Measurements from ENCODE around the gene CAMTA1.

Gene CAMTA1

DNA sequence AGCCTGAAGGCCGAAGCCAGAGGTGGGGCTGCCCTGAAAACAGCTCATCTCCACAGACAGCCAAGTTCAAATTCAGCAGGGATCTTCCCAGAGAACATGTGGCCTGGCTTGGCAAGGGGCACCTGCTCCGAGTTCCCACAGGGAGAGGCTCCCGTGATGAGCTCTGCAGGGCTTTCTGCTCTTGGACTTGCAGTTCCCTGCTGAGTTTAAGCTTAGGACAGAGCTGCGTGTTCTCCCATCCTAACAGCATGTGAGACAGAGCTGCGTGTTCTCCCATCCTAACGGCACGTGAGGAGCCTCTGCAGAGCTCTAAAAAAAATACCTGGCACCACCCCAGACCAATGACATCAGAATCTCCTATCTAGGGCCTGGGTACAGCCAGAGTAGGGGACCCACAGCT, 872.8 kb downstream of the CAMTA1 start:
- no peak for DNase-seq (ENCODE audit: low read depth)

DNA sequence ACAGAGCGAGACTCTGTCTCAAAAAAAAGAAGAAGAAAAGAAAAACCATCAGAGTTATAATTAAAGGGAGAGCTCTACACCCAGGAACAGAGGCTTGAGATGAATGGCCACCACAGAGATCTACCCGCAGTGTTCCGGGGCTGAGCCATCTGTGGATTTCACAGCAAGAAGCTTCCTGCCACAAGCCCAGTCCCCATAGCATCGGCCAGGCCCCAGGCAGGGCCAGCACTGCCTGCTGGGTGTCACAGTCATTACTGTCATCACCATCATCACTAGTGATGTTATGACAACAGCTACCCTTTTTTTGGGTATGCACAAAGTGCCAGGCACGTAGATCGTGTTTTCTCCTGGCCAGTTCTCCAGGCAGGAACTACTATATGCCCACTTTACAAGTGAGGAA, 874.3 kb downstream of the CAMTA1 start:
- DNase-seq (ENCODE audit: low read depth) = no peak

DNA sequence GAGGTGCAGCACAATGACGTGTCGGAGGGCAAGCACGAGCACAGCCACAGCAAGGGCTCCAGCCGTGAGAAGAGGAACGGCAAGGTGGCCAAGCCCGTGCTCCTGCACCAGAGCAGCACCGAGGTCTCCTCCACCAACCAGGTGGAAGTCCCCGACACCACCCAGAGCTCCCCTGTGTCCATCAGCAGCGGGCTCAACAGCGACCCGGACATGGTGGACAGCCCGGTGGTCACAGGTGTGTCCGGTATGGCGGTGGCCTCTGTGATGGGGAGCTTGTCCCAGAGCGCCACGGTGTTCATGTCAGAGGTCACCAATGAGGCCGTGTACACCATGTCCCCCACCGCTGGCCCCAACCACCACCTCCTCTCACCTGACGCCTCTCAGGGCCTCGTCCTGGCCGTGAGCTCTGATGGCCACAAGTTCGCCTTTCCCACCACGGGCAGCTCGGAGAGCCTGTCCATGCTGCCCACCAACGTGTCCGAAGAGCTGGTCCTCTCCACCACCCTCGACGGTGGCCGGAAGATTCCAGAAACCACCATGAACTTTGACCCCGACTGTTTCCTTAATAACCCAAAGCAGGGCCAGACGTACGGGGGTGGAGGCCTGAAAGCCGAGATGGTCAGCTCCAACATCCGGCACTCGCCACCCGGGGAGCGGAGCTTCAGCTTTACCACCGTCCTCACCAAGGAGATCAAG, 878.3 kb downstream of the CAMTA1 start:
- DNase-seq (ENCODE audit: low read depth) = no peak

DNA sequence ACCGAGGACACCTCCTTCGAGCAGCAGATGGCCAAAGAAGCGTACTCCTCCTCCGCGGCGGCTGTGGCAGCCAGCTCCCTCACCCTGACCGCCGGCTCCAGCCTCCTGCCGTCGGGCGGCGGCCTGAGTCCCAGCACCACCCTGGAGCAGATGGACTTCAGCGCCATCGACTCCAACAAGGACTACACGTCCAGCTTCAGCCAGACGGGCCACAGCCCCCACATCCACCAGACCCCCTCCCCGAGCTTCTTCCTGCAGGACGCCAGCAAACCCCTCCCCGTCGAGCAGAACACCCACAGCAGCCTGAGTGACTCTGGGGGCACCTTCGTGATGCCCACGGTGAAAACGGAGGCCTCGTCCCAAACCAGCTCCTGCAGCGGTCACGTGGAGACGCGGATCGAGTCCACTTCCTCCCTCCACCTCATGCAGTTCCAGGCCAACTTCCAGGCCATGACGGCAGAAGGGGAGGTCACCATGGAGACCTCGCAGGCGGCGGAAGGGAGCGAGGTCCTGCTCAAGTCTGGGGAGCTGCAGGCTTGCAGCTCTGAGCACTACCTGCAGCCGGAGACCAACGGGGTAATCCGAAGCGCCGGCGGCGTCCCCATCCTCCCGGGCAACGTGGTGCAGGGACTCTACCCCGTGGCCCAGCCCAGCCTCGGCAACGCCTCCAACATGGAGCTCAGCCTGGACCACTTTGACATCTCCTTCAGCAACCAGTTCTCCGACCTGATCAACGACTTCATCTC, 879.1 kb downstream of the CAMTA1 start:
- DNase-seq (ENCODE audit: low read depth) = no peak

DNA sequence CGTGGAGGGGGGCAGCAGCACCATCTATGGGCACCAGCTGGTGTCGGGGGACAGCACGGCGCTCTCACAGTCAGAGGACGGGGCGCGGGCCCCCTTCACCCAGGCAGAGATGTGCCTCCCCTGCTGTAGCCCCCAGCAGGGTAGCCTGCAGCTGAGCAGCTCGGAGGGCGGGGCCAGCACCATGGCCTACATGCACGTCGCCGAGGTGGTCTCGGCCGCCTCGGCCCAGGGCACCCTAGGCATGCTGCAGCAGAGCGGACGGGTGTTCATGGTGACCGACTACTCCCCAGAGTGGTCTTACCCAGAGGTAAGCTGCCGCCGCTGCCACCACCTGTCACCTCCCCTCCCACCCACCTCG, 879.6 kb downstream of the CAMTA1 start:
- DNase-seq (ENCODE audit: low read depth) = no peak

DNA sequence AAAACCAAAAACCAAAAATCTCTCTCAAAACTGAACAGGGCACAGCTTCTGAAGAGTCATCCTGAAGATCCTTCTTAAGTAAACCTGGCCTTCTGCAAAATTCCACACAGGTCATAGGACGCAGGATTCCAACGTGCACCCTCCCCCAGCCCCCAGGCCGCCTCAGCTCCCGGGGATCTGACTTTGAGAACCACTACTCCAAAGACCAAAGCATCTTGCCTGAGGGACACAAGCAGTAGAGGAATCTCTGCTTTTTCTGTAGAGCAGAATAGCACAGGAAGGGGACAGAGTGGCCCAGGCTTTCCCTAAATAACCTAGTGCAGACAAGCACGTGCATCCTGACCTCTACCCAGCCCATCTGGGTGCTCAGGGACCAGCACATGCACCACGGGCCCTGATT, 881.0 kb downstream of the CAMTA1 start:
- no peak for DNase-seq (ENCODE audit: low read depth)

DNA sequence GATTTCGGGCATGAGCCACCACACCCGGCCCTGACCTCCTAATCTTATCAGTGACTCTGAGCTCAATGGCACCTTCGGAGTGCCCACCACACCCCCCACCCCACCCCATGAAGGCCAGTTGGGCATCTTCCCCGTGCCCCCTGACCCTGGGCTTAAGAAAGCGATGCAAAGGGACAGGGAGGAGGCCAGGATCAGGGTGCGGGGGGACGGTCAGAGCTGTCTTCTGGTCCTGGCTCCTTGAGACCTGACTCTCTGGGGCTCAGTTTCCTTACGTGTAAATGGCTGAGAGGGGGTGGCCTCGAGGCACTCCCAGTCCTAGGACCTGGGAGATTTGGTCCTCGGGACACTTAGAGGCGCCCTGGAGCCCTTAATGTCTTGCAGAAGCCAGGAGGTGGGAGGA, 881.9 kb downstream of the CAMTA1 start:
- no peak for DNase-seq (ENCODE audit: low read depth)

DNA sequence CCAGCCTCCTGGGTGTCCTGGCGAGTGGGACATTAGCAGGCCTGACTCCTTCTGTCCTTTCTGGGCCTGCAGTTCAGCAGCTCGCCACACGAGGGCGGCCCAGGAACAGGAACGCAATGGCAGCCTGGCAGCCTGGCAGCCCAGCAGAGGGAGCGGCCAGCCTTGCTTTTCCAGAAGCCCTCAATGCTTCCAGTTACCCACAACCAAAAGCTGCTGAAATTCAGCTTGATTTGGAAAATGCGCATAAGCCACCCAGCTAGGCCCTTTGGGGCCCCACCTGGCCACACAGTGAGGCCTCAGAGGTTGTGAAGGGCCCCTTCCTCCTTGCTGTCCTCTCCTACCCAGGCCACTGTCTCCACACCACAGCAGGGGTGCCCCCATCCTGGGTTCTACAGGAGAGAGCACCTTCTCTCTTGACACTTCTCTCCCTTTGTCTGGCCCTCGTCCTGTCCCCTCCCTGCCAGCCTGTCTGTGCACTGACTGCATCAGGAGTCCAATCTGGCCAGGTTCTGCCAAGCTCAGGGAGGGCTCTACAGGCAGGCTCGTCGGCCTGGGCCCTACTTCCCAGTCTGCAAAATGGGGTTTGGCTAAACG, 882.5 kb downstream of the CAMTA1 start:
- peak; percentile 81 for DNase-seq (ENCODE audit: low read depth)

DNA sequence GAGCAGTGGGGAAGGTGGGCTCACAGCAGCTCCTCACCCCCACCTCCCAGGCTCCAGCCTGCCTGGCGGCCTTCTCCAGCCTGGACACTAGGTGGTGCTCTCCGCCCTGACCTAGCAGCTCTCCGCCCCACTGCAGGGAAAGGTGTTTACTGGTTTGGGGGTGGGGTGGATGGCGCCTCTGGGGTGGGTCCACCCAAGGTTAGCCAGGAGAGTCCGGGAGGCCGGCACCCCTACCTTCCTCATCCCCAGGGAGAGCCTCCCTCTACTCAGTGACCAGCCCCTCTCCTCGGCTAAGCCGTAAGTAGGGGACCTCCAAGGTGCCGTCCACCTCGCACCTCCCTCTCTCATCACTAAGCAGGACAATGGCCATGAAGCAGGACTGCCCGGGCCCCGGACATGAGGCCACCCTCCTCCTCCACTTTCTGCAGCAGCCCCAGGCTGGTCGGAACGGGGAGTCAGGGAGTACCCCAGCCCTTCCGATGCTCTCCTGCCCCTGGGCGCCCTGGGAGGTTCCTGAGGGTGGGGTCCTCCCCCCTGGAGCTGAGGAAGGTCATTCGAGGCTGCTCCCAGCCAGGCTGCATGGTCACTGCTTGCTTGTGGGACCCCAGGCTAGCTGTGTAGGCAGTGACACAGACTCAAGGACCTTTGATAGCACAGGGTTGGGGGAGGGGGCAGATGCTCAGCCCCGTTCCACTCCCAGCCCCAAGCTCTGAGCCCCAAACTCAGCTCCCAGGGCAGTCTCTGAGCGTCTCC, 884.5 kb downstream of the CAMTA1 start:
- peak; percentile 52 for DNase-seq (ENCODE audit: low read depth)

DNA sequence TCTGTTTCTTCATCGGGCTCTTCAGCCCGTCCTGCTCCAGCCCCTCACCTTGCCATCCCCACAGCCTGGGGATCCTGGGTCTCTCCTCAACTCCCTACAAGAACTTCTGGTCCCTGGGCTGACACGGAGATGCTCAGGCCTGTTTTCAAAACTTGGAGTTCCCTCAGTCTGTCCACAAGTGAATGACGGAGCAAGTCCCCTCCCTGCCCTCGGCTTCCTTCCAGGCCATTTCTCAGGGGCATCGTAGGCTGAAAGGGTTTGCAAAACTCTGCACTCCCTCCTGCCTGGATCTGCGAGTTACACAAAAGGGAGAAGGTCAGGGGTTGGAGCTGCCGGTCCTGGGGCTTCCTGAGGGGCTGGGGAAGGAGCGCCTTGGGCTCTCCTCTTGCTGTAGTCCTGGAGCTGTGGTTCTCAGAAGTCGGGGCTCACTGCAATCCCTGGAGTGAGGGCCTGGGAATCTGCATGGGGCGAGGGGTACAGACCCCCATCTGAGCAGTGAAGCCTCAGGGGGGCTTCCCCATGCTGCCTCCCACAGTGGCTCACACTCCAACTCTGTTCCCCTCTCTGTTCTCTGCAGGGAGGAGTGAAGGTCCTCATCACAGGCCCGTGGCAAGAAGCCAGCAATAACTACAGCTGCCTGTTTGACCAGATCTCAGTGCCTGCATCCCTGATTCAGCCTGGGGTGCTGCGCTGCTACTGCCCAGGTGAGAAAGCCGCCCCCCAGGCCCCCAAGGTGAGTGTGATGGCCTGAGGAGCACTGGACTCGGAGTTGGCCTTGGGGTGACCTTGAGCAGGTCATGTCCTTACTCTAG, 885.3 kb downstream of the CAMTA1 start:
- no peak for DNase-seq (ENCODE audit: low read depth)

DNA sequence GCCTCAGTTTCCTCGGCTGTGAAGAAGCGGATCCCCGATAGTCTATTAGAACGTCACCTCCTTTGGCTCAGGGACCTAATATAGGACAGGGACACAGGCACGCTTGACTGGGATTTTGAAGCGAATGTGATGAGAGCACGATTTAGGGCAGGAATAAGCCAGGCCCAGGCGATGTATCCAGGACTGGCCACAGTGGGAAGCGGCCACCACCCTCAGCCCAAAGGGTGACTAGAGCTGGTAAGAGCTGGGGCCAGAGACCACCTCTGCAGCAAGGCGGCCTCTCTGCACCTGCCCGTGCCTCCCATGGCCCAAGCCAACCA, 885.9 kb downstream of the CAMTA1 start:
- no peak for DNase-seq (ENCODE audit: low read depth)

DNA sequence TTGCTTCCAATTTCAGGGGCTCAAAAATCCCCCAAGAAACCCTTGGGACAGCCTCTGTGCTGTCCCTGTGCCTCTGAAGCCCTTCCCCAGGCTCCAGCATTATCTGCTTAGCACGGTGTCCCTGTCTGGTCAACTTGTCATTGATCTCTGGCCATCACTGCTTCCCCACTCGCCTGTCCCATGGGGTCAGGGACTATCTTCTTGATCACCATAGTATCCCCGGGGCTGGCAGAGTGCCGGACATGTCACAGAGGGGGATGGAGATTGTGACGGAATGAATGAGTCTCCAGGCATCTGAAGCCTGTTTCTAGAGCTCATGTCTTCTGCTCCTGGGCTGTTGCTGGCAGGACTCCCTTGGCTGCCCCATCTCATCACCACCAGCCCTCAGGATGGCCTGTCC, 886.4 kb downstream of the CAMTA1 start:
- no peak for DNase-seq (ENCODE audit: low read depth)

DNA sequence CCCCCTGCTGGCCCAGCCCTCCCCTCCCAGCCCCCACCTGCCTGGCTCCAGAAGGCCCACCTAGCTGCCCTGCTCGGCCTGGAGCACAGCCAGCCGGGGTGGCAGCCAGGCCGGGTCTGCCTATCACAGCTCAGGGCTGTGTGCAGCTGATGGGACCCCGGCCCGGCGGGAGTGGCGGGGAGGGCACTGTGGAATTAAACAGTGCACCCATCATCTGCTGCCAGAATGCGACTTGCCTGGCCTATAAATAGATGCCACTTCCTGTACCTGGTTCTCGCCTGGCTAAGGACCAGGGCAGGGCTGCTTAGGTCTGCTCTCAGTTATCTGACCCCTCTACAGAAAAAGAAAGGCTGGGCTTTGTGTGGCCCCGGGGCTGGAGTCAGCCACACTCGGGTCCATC, 887.6 kb downstream of the CAMTA1 start:
- no peak for DNase-seq (ENCODE audit: low read depth)

DNA sequence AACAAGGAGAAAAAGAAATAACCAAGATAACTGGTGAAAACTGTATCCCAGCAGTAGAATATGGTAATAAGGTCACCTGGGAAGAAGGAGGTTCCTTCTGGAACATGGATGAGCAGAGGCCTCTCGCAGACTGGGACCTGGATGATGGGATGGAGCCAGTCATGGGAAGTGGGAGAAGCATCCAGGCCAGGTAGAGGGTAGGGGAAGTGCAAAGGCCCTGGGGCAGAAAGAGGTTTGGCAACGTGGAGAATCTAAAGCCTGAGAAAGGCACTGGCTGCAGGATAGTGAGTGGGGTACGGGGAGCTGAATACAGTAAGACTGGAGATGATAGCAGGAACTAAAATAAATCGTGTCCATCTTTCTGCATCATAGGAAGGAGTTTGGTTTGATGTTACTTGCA, 889.7 kb downstream of the CAMTA1 start:
- DNase-seq (ENCODE audit: low read depth) = no peak

DNA sequence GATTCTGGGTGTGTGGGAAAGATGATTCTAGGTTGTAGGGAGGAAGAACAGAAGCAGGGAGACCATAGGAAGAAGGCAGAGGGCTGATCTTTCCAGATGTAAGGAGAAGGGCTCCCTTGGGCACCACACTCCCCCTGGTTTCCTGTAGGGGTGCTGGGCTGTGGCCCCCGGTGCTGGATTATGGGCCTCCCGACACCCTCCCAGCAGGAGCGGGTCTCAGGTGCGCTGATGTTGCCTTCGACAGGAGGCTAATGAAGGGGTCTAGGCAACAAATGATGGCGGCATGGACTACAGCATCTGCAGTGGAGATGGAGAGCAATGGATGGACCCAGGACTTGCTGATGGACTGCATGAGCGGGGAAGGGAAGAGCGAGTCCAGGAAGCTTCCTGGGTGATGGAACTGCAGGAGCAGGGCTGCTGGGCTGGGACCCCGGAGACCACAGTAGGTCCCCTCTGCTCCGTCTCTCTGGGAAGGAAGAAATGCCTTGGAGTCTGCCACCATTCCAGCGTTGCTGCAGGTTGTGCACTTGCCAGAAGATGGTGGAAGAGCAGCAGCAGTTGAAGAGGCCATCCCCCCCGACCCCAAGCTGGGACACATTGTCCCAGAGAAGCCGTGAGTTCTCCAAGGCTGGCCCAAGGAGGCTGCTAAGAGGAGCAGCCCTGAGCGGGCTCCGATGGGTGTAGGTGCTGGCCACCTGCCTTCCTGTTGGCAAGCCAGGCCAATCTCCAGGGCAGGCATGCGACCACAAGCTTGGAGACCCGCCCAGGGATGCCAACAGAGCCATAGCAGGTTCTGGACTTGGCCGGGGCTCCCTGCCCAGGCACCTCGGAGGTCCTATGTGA, 890.4 kb downstream of the CAMTA1 start:
- no peak for DNase-seq (ENCODE audit: low read depth)

DNA sequence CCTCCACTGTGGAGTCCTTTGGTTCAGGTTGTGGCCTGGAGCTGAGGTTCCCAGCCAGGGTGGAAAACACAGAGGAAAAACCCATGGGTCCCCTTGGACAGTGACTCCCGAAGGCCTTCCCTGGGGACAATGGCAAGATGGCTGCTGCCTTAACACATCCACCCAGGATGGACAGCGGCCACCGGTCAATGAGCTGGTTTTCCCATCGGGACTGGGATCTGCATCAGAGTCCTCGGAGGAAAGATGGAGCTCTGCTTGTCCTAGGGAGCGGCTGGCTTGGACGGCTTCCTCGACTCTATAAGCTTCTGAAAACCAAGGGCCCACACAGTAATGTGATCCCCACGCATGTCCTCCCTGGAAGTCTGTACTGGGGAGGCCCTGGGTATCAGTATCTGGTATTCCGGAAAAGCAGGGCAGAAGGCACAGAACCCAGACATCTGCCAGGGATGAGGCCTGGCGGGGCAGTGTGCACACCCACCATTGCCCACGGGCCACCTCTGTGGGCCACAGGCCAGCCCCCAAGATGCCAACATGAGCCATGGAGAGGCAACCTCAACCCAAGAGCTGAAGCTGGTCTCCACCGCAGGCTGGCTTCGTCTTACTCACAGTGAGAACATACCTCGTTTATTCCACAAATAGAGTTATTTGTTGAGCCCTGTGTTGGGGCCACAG, 891.2 kb downstream of the CAMTA1 start:
- no peak for DNase-seq (ENCODE audit: low read depth)

DNA sequence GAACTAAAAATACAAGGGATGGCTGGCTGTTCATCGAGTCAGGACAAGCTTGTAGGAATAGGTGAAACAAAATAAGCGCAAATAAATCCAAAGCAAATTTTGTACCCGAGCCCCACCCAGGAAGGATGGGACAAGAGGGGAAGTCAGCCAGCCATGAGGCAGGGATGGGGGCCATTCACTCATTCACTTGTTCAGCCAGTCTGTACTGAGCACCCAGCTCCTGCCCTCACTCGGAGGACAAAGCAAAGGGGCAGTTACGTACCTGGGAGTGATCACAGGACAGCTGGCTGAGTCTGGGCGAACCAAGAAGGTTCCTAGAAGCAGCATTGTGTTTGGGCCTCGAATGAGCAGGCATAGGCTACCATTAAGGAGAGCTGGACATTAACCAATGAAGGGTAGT, 891.9 kb downstream of the CAMTA1 start:
- no peak for DNase-seq (ENCODE audit: low read depth)

DNA sequence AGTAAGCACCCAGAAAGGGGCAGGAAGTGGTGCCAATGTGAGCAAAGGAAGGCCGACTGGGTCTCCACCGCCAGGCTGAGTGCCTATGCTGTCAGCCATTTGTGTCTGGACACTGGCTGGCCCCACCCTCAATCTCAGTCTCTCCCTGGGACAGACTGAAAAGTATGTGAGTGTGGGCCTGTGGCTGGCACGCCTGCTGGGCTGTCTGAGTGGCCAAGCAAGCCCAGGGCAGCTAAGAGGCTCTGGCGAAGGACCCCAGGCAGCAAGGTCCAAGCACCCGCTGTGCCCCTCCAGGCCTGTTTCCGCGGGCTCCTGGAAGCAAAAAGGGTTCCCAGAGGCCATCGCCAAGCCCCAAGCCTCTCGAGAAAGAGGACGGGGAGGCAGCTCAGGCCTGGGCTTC, 892.6 kb downstream of the CAMTA1 start:
- no peak for DNase-seq (ENCODE audit: low read depth)

DNA sequence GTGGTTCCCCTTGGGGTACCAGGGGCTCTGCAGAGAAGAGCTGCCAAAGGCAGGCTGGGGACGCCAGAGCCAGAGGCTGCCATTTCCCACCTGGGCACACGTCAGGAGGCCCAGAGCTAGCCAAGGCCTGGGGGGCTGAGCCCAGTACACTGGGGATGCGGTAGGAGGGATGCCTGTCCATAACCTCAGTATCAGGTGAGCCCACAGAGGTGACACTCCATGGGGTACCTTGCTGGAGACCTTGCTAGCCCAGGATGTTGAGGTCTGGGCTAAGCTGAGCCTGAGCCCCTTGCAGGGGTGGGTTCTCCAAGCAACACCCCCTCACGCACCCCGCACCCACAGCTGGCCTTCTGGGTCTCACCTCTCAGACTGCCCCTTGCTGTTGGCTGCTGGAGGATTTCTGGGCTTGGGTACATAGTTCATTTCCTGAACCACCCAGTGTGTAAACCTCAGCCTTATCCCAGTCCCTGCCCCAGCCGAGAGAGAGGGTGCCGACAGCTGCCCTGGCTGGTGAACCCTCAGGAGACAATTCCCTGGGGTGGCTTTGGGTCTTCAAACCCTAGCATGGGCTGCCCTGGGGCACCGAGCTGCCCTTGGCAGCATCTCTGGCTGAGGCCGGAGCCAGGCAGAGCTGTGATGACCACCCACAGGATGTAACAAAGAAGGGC, 893.4 kb downstream of the CAMTA1 start:
- no peak for DNase-seq (ENCODE audit: low read depth)

Measured in ELR (cell line).